Nephron progenitor cell (in vitro differentiated cells): ENCODE results near the gene HAO1.

ENCODE experiments used
- DNase-seq: peaks from one replicate; pipeline ENCODE4 v3.0.0; 2021
- H3K27ac Mint-ChIP-seq: 2 replicates; pipeline ENCODE4 v1.8.0; 2021; ENCODE audit warnings: mild to moderate bottlenecking, moderate library complexity, mixed read lengths
- H3K27me3 Mint-ChIP-seq: 2 replicates; pipeline ENCODE4 v1.8.0; 2021; ENCODE audit warnings: mild to moderate bottlenecking, low read depth, mixed read lengths; ENCODE audit not compliant: poor library complexity
- H3K36me3 Mint-ChIP-seq: 2 replicates; pipeline ENCODE4 v1.8.0; 2021; ENCODE audit warnings: low read depth, mixed read lengths
- H3K4me1 Mint-ChIP-seq: 2 replicates; pipeline ENCODE4 v1.8.0; 2021; ENCODE audit warnings: mixed read lengths
- H3K4me3 Mint-ChIP-seq: 2 replicates; pipeline ENCODE4 v1.8.0; 2021; ENCODE audit warnings: mild to moderate bottlenecking, moderate library complexity, mixed read lengths
- H3K9me3 Mint-ChIP-seq: 2 replicates; pipeline ENCODE4 v1.8.0; 2021; ENCODE audit warnings: mild to moderate bottlenecking, moderate library complexity, mixed read lengths
- TF ChIP-seq, protein P1 (sequence below): fragments of 200-600 bp; sonication (generic); IDR thresholded peaks from 2 replicates; pipeline ENCODE4 v1.5.0; 2021; ENCODE audit warnings: antibody characterized with exemption

The HAO1 gene

DNA sequence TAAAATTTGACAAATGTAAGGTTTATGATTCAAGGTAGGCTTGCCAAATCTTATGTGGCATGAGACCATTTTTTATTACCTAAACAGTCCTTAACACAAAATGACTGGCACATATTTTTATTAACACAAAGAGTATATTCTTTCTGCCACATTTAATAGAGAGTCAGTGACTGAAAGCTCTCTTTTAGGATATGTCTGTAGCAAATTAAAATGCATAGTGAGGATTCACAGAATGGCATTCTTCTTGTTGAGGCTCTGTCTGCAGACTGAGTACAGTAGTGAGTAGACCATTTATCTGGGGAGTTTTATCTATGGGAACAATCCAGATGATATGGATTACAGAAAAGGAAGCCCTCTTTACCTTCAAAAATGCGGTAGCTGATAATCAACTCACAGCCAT is 56.5 kb downstream of the HAO1 start:
- Mint-ChIP-seq H3K4me1 (no peaks in the 10 kb centered on the region), H3K27me3 (peaks cover 4% of the 10 kb centered on the region), H3K36me3 (no peaks in the 10 kb centered on the region), H3K27ac (no peak overlapping the region), H3K9me3 (no peaks in the 10 kb centered on the region), H3K4me3 (no peak overlapping the region)
- TF ChIP-seq, protein P1, sequence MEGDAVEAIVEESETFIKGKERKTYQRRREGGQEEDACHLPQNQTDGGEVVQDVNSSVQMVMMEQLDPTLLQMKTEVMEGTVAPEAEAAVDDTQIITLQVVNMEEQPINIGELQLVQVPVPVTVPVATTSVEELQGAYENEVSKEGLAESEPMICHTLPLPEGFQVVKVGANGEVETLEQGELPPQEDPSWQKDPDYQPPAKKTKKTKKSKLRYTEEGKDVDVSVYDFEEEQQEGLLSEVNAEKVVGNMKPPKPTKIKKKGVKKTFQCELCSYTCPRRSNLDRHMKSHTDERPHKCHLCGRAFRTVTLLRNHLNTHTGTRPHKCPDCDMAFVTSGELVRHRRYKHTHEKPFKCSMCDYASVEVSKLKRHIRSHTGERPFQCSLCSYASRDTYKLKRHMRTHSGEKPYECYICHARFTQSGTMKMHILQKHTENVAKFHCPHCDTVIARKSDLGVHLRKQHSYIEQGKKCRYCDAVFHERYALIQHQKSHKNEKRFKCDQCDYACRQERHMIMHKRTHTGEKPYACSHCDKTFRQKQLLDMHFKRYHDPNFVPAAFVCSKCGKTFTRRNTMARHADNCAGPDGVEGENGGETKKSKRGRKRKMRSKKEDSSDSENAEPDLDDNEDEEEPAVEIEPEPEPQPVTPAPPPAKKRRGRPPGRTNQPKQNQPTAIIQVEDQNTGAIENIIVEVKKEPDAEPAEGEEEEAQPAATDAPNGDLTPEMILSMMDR = no peak
- DNase-seq = no peak

DNA sequence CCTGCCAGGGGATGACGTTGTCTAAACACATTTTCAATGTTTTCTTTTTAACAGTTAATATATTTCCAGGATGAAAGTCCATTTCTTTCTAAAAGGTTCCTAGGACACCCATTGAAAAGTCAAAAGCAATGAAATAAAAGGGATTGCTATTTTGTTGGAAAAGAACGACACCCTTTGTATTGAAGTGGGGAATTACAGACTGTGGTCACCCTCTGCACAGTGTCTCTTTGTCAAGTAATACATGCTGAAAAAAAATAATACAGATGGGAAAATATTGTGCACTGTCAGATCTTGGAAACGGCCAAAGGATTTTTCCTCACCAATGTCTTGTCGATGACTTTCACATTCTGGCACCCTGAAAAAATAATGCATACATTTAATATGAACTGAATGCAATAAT is 56.9 kb downstream of the HAO1 start:
- Mint-ChIP-seq H3K4me3 (no peak overlapping the region), H3K4me1 (no peaks in the 10 kb centered on the region), H3K27me3 (peaks cover 4% of the 10 kb centered on the region), H3K27ac (no peak overlapping the region), H3K9me3 (no peaks in the 10 kb centered on the region), H3K36me3 (no peaks in the 10 kb centered on the region)
- TF ChIP-seq, protein P1 = no peak
- no peak for DNase-seq

DNA sequence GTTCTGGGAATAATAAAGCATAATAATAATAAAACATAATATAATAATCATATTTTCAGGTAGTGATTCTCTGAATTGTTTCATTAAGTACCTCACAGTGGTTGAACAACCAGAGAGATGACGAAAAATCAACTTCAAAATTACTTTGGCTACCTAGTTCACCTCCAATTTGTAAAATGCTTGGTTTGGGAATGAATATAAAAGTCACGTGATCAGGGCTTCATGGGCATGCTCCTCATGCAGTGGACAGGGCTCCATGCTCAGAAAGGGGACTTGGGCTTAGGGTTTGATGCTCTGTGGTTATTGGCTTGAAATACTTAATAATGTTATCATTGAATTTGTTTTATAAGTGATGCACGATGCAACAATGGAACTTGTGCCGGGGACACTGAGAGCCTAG is 58.2 kb downstream of the HAO1 start:
- H3K4me1 Mint-ChIP-seq = no peaks in the 10 kb centered on the region
- H3K4me3 Mint-ChIP-seq = no peak overlapping the region
- no peaks in the 10 kb centered on the region for H3K36me3 Mint-ChIP-seq
- no peak overlapping the region for H3K27ac Mint-ChIP-seq
- no peaks in the 10 kb centered on the region for H3K9me3 Mint-ChIP-seq
- TF ChIP-seq, protein P1 = no peak
- no peak for DNase-seq
- H3K27me3 Mint-ChIP-seq = peaks cover 4% of the 10 kb centered on the region

DNA sequence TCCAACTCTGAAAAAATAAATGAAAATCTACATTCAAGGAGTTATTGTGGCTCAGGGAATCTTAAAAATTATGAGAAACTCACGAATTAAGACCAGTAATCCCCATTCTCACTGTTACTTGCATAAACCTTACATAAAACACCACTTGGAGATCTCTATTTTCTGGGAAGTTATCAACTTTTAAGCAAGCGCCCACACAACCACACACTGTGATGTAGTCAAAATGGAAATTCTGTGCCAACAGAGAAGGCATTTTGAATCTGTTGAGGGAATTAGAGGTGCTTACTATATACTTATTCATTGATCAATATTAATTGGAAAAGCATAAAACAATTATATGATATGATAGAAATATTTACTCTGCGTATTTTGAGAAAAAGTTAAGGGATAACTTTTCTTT is 58.7 kb downstream of the HAO1 start:
- Mint-ChIP-seq H3K36me3 (no peaks in the 10 kb centered on the region), H3K27ac (no peak overlapping the region), H3K4me1 (no peaks in the 10 kb centered on the region), H3K27me3 (peaks cover 4% of the 10 kb centered on the region), H3K9me3 (no peaks in the 10 kb centered on the region), H3K4me3 (no peak overlapping the region)
- no peak for DNase-seq
- TF ChIP-seq, protein P1 = no peak

DNA sequence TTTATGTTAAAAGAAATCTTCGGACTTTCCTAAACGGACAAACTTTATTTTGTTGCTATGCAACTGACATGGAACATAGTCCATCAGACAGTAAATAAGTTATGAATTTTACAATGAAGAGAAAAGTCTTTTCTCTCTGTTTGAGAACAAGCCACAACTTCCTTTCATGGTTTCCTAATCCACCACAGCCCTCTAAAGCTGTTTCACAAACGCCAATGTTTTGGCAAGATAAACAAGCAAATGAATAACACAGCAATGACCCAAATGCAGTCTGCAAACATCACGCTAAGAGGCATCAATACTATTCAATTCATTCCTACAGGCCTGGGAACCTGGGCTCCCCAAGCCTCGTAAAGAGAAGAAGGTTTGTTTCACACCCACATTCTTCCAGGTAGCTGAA is 60.4 kb downstream of the HAO1 start:
- no peak overlapping the region for H3K4me3 Mint-ChIP-seq
- no peaks in the 10 kb centered on the region for H3K27me3 Mint-ChIP-seq
- H3K27ac Mint-ChIP-seq = no peak overlapping the region
- no peaks in the 10 kb centered on the region for H3K4me1 Mint-ChIP-seq
- DNase-seq = no peak
- TF ChIP-seq, protein P1 = no peak
- no peaks in the 10 kb centered on the region for H3K36me3 Mint-ChIP-seq
- no peaks in the 10 kb centered on the region for H3K9me3 Mint-ChIP-seq

DNA sequence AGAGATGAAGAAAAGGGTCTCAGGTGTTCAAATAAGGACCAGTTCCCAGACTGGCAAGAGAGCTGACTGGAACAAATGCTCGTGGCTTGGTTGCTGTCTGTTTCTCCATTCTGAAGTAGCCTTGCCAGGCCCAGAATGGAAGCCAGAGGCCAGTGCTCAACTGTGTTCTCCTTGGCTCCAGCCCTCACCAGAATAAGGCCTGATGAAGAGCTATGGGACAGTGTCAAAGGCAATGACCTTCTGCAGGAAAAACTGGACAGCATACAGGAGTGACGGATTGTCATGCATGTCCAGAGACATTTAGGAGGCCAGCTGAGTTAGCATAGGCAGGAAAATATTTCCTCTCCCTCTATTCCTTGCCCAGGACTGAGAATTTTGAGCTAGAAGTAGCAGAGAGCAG is 72.2 kb downstream of the HAO1 start:
- Mint-ChIP-seq H3K9me3 (no peaks in the 10 kb centered on the region), H3K36me3 (no peaks in the 10 kb centered on the region), H3K27ac (no peak overlapping the region), H3K27me3 (no peaks in the 10 kb centered on the region), H3K4me3 (no peak overlapping the region), H3K4me1 (peaks cover 5% of the 10 kb centered on the region)
- DNase-seq = no peak
- TF ChIP-seq, protein P1 = no peak
